GM12878 (cell line): ENCODE data around the gene NOC2L. TPM values are rescaled to one million over a fixed set of nuclear protein-coding genes. Genes with fewer than 3 reads are reported as not detected.

ENCODE experiments used
- ATAC-seq: fragments of 200-7000 bp; cut with Tn5 transposase; 3 replicates; pipeline ENCODE4 v1.9.1; 2020; ENCODE audit warnings: mild to moderate bottlenecking, moderate library complexity
- BruUV-seq: library from RNA; stranded (reverse); fragments of 400-500 nt; replicated peaks from 2 replicates; lab custom pipeline; 2021; lab: Mats Ljungman, UMichigan
- CTCF ChIA-PET: fragments of 300-600 bp; sonication (Branson Sonifier 250); formaldehyde crosslinking; extraction: SDS; loops from one replicate; lab custom pipeline; 2021; ENCODE audit warnings: inconsistent platforms; lab: Yijun Ruan, JAX
- POLR2A ChIA-PET: fragments of 350-600 bp; formaldehyde crosslinking; extraction: SDS; loops from one replicate; lab custom pipeline; 2021; ENCODE audit warnings: inconsistent platforms; lab: Charles Lee
- RAD21 ChIA-PET: fragments of 300-600 bp; sonication (Branson Sonifier 250); formaldehyde crosslinking; loops from one replicate; lab custom pipeline; 2023; ENCODE audit warnings: antibody characterized with exemption; ENCODE audit not compliant: unreplicated experiment; lab: Charles Lee
- SMC1A ChIA-PET: fragments of 300-600 bp; sonication (Branson Sonifier 250); formaldehyde crosslinking; loops from one replicate; lab custom pipeline; 2023; ENCODE audit not compliant: unreplicated experiment, uncharacterized antibody; lab: Charles Lee
- DNase-seq: peaks from one replicate; pipeline ENCODE4 v3.0.0-alpha.2; 2011; ENCODE audit warnings: low read depth, low spot score
- FAIRE-seq: peaks from 3 replicates; lab custom pipeline; 2011; peaks lifted over from hg19 to GRCh38; lab: Jason Lieb, UNC
- H2AFZ ChIP-seq: 2 replicates; pipeline ENCODE4 v1.6.0; 2011; ENCODE audit warnings: low read depth, low read length, control low read depth; ENCODE audit not compliant: control insufficient read depth
- H3K27ac ChIP-seq: 2 replicates; pipeline ENCODE4 v1.5.1; 2011; ENCODE audit warnings: control low read depth; ENCODE audit not compliant: control insufficient read depth, insufficient read depth
- H3K27me3 ChIP-seq, 2 experiments: replicated peaks in 1 of 2; 2 replicates each; pipeline versions ENCODE4 v1.6.0 to v1.6.1; 2011; ENCODE audit warnings: low read length in 1 of 2; ENCODE audit not compliant: control insufficient read depth in 2 of 2, insufficient read depth in 2 of 2
- H3K36me3 ChIP-seq, 2 experiments: 2 replicates each; pipeline ENCODE4 v1.5.1; 2011; ENCODE audit warnings: low read length in 1 of 2; ENCODE audit not compliant: control insufficient read depth in 2 of 2, insufficient read depth in 2 of 2
- H3K4me1 ChIP-seq: 2 replicates; pipeline ENCODE4 v1.6.1; 2011; ENCODE audit warnings: mild to moderate bottlenecking, low read length, moderate library complexity, mixed read lengths; ENCODE audit not compliant: control insufficient read depth, insufficient read depth
- H3K4me2 ChIP-seq: 2 replicates; pipeline ENCODE4 v1.6.0; 2011; ENCODE audit warnings: control low read depth; ENCODE audit not compliant: control insufficient read depth, insufficient read depth
- H3K4me3 ChIP-seq: fragments of 200-600 bp; sonication (generic); 2 replicates; pipeline ENCODE4 v1.5.1; 2016
- H3K79me2 ChIP-seq: 2 replicates; pipeline ENCODE4 v1.6.0; 2011; ENCODE audit warnings: low read length; ENCODE audit not compliant: control insufficient read depth, insufficient read depth
- H3K9ac ChIP-seq: 2 replicates; pipeline ENCODE4 v1.8.0; 2011; ENCODE audit warnings: low read length, control low read depth, mixed read lengths; ENCODE audit not compliant: control insufficient read depth, insufficient read depth
- H3K9me3 ChIP-seq: replicated peaks from 3 replicates; pipeline ENCODE4 v1.5.1; 2011; ENCODE audit warnings: mild to moderate bottlenecking, low read length; ENCODE audit not compliant: control insufficient read depth, insufficient read depth
- H4K20me1 ChIP-seq: 2 replicates; pipeline ENCODE4 v1.6.0; 2011; ENCODE audit not compliant: control insufficient read depth, insufficient read depth
- CBFB ChIP-seq: IDR thresholded peaks from 2 replicates; pipeline ENCODE4 v1.6.1; 2016; ENCODE audit warnings: antibody characterized with exemption, low read depth
- CHD1 ChIP-seq: IDR thresholded peaks from 2 replicates; pipeline ENCODE4 v1.6.1; 2012; ENCODE audit warnings: low read depth, low read length, improper control_type of control experiment
- JUNB ChIP-seq: IDR thresholded peaks from 2 replicates; pipeline ENCODE4 v1.6.1; 2016; ENCODE audit warnings: antibody characterized with exemption, mild to moderate bottlenecking
- WGBS: methylation state at CpG from one replicate; pipeline ENCODE4 v1.1.6; 2016; ENCODE audit warnings: low lambda C conversion rate; ENCODE audit not compliant: insufficient replicate concordance, insufficient coverage; ENCODE audit errors: missing lambda C conversion rate; 5-methylcytosine and 5-hydroxymethylcytosine counted together
- in situ Hi-C: fragments of 300-500 bp; cut with MboI; formaldehyde crosslinking; loops from 9 replicates; pipeline ENCODE4 v1.14.3; 2018; ENCODE audit warnings: mixed read lengths
- intact Hi-C: fragments of 100-400 bp; cut with micrococcal nuclease; formaldehyde crosslinking; loops from one replicate; pipeline ENCODE4 v1.14.2; 2022; ENCODE audit not compliant: unreplicated experiment
- polyA plus RNA-seq, 11 experiments: library from polyadenylated mRNA; depleted of rRNA in 4 of 11; unstranded in 6 of 11; stranded (reverse) in 5 of 11; fragments of >200 nt; fragmentation: Nextera tagmentation in 4 of 11; fragmentation: Illumina TruSeq in 1 of 11; extraction: Ambion mirVana in 4 of 11; extraction: Trizol in 1 of 11; gene quantifications; 1 replicate in 1 of 11; 2 replicates in 10 of 11; pipeline versions ENCODE4 v1.2.1 to v1.2.3, GENCODE V29; 2011 to 2016; ENCODE audit warnings: inconsistent platforms in 2 of 11, missing spikeins in 2 of 11, low read depth in 1 of 11
- total RNA-seq, 4 experiments: library from RNA; depleted of rRNA in 3 of 4; stranded (reverse); fragments of >200 nt in 3 of 4; fragmentation: Illumina TruSeq in 1 of 4; extraction: Trizol in 1 of 4; gene quantifications; 2 replicates each; pipeline versions ENCODE4 v1.2.1 to v1.2.3, GENCODE V29; 2013 to 2021
- TF ChIP-seq, protein P1 (sequence below): fragments of 450-650 bp; IDR thresholded peaks from 2 replicates; pipeline ENCODE4 v1.6.1; 2016; ENCODE audit warnings: mild to moderate bottlenecking
- TF ChIP-seq, protein P2 (sequence below): fragments of 450-650 bp; IDR thresholded peaks from 2 replicates; pipeline ENCODE4 v1.6.1; 2018; ENCODE audit warnings: mild to moderate bottlenecking, low read depth, moderate library complexity; ENCODE audit not compliant: partially characterized antibody

The NOC2L gene
- total and polyA plus RNA-seq, 10 of the 15 experiments (the other 5 are each of a cell fraction or from before 2014, with no cell fraction given), result 1.3 to 171 (median 64.3) TPM

DNA sequence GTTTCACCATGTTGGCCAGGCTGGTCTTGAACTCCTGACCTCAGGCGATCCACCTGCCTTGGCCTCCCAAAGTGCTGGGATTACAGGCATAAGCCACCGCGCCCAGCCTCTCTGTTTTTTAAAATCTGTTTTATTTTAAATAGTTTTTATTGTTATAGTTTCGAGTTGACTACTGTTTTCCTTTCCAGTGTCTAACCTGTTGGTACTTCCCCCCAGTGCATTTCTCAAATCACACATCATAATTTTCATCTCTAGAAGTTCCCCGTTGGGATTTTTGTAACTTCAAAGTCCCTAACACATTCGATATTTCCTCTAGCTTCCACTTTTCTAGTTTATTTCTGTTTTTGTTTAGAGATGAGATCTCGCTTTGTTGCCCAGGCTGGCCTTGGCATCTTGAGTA, 33.3 kb upstream of the NOC2L start (continued):
- TF ChIP-seq JUNB (peak; percentile 71), CBFB (no peak)

DNA sequence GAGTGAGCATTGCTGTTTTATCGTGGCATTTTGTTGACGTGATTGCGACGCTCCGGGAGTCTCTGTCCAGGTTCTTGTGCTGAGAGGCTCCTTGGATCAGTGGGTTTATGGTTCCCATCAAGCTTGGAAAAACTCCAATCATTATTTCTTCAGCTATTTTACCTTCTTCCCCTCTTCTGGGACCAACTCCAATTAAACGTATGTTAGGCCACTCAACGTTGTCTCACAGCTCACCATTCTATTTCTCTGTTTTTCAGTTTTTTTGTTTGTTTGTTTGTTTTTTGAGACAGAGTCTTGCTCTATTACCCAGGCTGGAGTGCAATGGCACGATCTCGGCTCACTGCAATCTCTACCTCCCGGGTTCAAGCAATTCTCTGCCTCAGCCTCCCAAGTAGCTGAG, 32.8 kb upstream of the NOC2L start:
- Histone ChIP-seq H3K9ac (no peak overlapping the region), H3K27me3 (no peaks in the 10 kb centered on the region), H3K4me1 (peaks cover 20% of the 10 kb centered on the region), H3K27ac (no peak overlapping the region), H3K36me3 (no peaks in the 10 kb centered on the region), H3K9me3 (peaks cover 3% of the 10 kb centered on the region; the same call in 2 of the 3 replicates), H3K4me2 (no peak overlapping the region), H3K79me2 (no peaks in the 10 kb centered on the region), H3K4me3 (no peak overlapping the region), H2AFZ (no peak overlapping the region), H4K20me1 (no peaks in the 10 kb centered on the region)
- no peak for ATAC-seq
- ChIA-PET CTCF (interaction anchor here (1.0 to 4.7 kb wide), 8 partner anchors 8 to 72 kb away, joined by 3 to 34 read pairs (median 6); partner anchors contain the start of gene ISG15), POLR2A (interaction anchor here (0.8 to 2.4 kb wide), 8 partner anchors 10 to 72 kb away, joined by 3 to 11 read pairs (median 4); partner anchors contain the start of gene ISG15), RAD21 (interaction anchor here (0.6 to 1.7 kb wide), 7 partner anchors 9 to 86 kb away, joined by 3 to 7 read pairs (median 3); partner anchors contain the start of genes AGRN and ISG15), SMC1A (interaction anchor here (1.0 to 2.2 kb wide), 6 partner anchors 10 to 73 kb away, joined by 3 to 8 read pairs (median 4); partner anchors contain the start of gene ISG15)
- no peak for FAIRE-seq
- intact Hi-C loops, result no loop called here
- WGBS, result 80% methylated on average over 10 of the region's 10 CpGs
- no peak for DNase-seq
- in situ Hi-C loops, result no loop called here
- no TSS peak for BruUV-seq
- TF ChIP-seq, protein P1, sequence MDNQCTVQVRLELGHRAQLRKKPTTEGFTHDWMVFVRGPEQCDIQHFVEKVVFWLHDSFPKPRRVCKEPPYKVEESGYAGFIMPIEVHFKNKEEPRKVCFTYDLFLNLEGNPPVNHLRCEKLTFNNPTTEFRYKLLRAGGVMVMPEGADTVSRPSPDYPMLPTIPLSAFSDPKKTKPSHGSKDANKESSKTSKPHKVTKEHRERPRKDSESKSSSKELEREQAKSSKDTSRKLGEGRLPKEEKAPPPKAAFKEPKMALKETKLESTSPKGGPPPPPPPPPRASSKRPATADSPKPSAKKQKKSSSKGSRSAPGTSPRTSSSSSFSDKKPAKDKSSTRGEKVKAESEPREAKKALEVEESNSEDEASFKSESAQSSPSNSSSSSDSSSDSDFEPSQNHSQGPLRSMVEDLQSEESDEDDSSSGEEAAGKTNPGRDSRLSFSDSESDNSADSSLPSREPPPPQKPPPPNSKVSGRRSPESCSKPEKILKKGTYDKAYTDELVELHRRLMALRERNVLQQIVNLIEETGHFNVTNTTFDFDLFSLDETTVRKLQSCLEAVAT, result peak; percentile 62; the same call in 1 of the 2 replicates
- TF ChIP-seq, protein P2, sequence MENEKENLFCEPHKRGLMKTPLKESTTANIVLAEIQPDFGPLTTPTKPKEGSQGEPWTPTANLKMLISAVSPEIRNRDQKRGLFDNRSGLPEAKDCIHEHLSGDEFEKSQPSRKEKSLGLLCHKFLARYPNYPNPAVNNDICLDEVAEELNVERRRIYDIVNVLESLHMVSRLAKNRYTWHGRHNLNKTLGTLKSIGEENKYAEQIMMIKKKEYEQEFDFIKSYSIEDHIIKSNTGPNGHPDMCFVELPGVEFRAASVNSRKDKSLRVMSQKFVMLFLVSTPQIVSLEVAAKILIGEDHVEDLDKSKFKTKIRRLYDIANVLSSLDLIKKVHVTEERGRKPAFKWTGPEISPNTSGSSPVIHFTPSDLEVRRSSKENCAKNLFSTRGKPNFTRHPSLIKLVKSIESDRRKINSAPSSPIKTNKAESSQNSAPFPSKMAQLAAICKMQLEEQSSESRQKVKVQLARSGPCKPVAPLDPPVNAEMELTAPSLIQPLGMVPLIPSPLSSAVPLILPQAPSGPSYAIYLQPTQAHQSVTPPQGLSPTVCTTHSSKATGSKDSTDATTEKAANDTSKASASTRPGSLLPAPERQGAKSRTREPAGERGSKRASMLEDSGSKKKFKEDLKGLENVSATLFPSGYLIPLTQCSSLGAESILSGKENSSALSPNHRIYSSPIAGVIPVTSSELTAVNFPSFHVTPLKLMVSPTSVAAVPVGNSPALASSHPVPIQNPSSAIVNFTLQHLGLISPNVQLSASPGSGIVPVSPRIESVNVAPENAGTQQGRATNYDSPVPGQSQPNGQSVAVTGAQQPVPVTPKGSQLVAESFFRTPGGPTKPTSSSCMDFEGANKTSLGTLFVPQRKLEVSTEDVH, result no peak
- TF ChIP-seq CHD1, result no peak
